Measurements from ENCODE around the gene AP4B1.

The AP4B1 gene

GRCh38 chr1:113859478-113860175 lies 45.0 kb downstream of the AP4B1 start:
- no peaks in the 10 kb centered on the region for H3K27me3 ChIP-seq (ENCODE audit: low read depth, low read length)
- peak overlapping the region; percentile 76 for H3K9ac ChIP-seq (ENCODE audit: low read length)
- H3K36me3 ChIP-seq (replicated peaks; ENCODE audit: low read depth, low read length), result peaks cover 7% of the 10 kb centered on the region
- no peaks in the 10 kb centered on the region for H4K20me1 ChIP-seq (ENCODE audit: insufficient read depth, low read length)
- H3K9me3 ChIP-seq (ENCODE audit: insufficient read depth, low read length), result no peaks in the 10 kb centered on the region
- peak overlapping the region; percentile 78 for H3K4me2 ChIP-seq (ENCODE audit: low read length)
- H2AFZ ChIP-seq (ENCODE audit: low read depth, low read length), result no peak overlapping the region
- no peak for TF ChIP-seq EZH2phosphoT487 (IDR thresholded peaks at IDR 0.05; ENCODE audit: low read depth)
- no peak for TF ChIP-seq CTCF (IDR thresholded peaks at IDR 0.05; ENCODE audit: low read depth, low read length)
- H3K4me1 ChIP-seq (ENCODE audit: low read length), result peaks cover 63% of the 10 kb centered on the region
- peak overlapping the region; percentile 99 for H3K27ac ChIP-seq (ENCODE audit: low read length)
- no peaks in the 10 kb centered on the region for H3K79me2 ChIP-seq (ENCODE audit: low read length)
- H3K4me3 ChIP-seq (ENCODE audit: low read length), result peak overlapping the region; percentile 59

GRCh38 chr1:113858982-113859381 lies 45.6 kb downstream of the AP4B1 start:
- Histone ChIP-seq H3K9ac (ENCODE audit: low read length) (peak overlapping the region; percentile 76), H2AFZ (ENCODE audit: low read depth, low read length) (no peak overlapping the region), H3K9me3 (ENCODE audit: insufficient read depth, low read length) (no peaks in the 10 kb centered on the region), H4K20me1 (ENCODE audit: insufficient read depth, low read length) (no peaks in the 10 kb centered on the region), H3K4me1 (ENCODE audit: low read length) (peaks cover 69% of the 10 kb centered on the region), H3K27me3 (ENCODE audit: low read depth, low read length) (no peaks in the 10 kb centered on the region), H3K4me2 (ENCODE audit: low read length) (peak overlapping the region; percentile 78), H3K4me3 (ENCODE audit: low read length) (peak overlapping the region; percentile 58), H3K27ac (ENCODE audit: low read length) (peak overlapping the region; percentile 99), H3K79me2 (ENCODE audit: low read length) (no peaks in the 10 kb centered on the region), H3K36me3 (replicated peaks; ENCODE audit: low read depth, low read length) (peaks cover 7% of the 10 kb centered on the region)
- TF ChIP-seq CTCF (IDR thresholded peaks at IDR 0.05; ENCODE audit: low read depth, low read length), result no peak
- no peak for TF ChIP-seq EZH2phosphoT487 (IDR thresholded peaks at IDR 0.05; ENCODE audit: low read depth)

- Histone ChIP-seq H3K4me1 (ENCODE audit: low read length) (peaks cover 70% of the 10 kb centered on the region), H3K4me3 (ENCODE audit: low read length) (peak overlapping the region; percentile 58), H3K27ac (ENCODE audit: low read length) (peak overlapping the region; percentile 99), H3K4me2 (ENCODE audit: low read length) (peak overlapping the region; percentile 78), H3K9me3 (ENCODE audit: insufficient read depth, low read length) (no peaks in the 10 kb centered on the region), H4K20me1 (ENCODE audit: insufficient read depth, low read length) (no peaks in the 10 kb centered on the region), H2AFZ (ENCODE audit: low read depth, low read length) (no peak overlapping the region), H3K79me2 (ENCODE audit: low read length) (no peaks in the 10 kb centered on the region), H3K27me3 (ENCODE audit: low read depth, low read length) (no peaks in the 10 kb centered on the region), H3K36me3 (replicated peaks; ENCODE audit: low read depth, low read length) (peaks cover 7% of the 10 kb centered on the region), H3K9ac (ENCODE audit: low read length) (peak overlapping the region; percentile 76)
- TF ChIP-seq CTCF (IDR thresholded peaks at IDR 0.05; ENCODE audit: low read depth, low read length), result no peak
- TF ChIP-seq EZH2phosphoT487 (IDR thresholded peaks at IDR 0.05; ENCODE audit: low read depth), result no peak
These were observed 46.2 kb downstream of the AP4B1 start for GRCh38 chr1:113858418-113858817.

GRCh38 chr1:113857776-113858175 lies 46.8 kb downstream of the AP4B1 start:
- peak overlapping the region; percentile 99 for H3K27ac ChIP-seq (ENCODE audit: low read length)
- H3K9me3 ChIP-seq (ENCODE audit: insufficient read depth, low read length), result no peaks in the 10 kb centered on the region
- peaks cover 70% of the 10 kb centered on the region for H3K4me1 ChIP-seq (ENCODE audit: low read length)
- no peak for TF ChIP-seq EZH2phosphoT487 (IDR thresholded peaks at IDR 0.05; ENCODE audit: low read depth)
- no peak for TF ChIP-seq CTCF (IDR thresholded peaks at IDR 0.05; ENCODE audit: low read depth, low read length)
- peak overlapping the region; percentile 58 for H3K4me3 ChIP-seq (ENCODE audit: low read length)
- peak overlapping the region; percentile 61 for H3K9ac ChIP-seq (ENCODE audit: low read length)
- no peaks in the 10 kb centered on the region for H3K27me3 ChIP-seq (ENCODE audit: low read depth, low read length)
- H3K4me2 ChIP-seq (ENCODE audit: low read length), result peak overlapping the region; percentile 78
- H3K36me3 ChIP-seq (replicated peaks; ENCODE audit: low read depth, low read length), result peaks cover 7% of the 10 kb centered on the region
- H3K79me2 ChIP-seq (ENCODE audit: low read length), result no peaks in the 10 kb centered on the region
- H2AFZ ChIP-seq (ENCODE audit: low read depth, low read length), result 0 out of 2 replicates have a peak overlapping the region, but pooled peaks have one; percentile 21
- H4K20me1 ChIP-seq (ENCODE audit: insufficient read depth, low read length), result no peaks in the 10 kb centered on the region

All from OCI-LY3 (cell line).